KOPT-K1 (cell line): ENCODE results near the gene IRF1.

Source experiments
- H3K27ac ChIP-seq: fragments of 200-600 bp; sonication (generic); 2 replicates; pipeline ENCODE4 v1.5.1; 2016; ENCODE audit warnings: antibody characterized with exemption, mild to moderate bottlenecking, low read depth, low read length; ENCODE audit not compliant: poor library complexity, severe bottlenecking
- H3K36me3 ChIP-seq: fragments of 200-600 bp; sonication (generic); 2 replicates; pipeline ENCODE4 v1.5.1; 2017; ENCODE audit warnings: antibody characterized with exemption, mild to moderate bottlenecking, low read length, moderate library complexity; ENCODE audit not compliant: insufficient read depth
- H3K9me3 ChIP-seq: fragments of 200-600 bp; sonication (generic); 2 replicates; pipeline ENCODE4 v1.5.1; 2017; ENCODE audit warnings: antibody characterized with exemption, low read length, mild to moderate bottlenecking; ENCODE audit not compliant: insufficient read depth, poor library complexity, severe bottlenecking

IRF1 gene

GRCh38 chr5:132495667-132496190 lies 5.2 kb upstream of the IRF1 start:
- no peaks in the 10 kb centered on the region for H3K9me3 ChIP-seq
- H3K27ac ChIP-seq: peak overlapping the region; percentile 88
- H3K36me3 ChIP-seq: no peaks in the 10 kb centered on the region

- H3K9me3 ChIP-seq: no peaks in the 10 kb centered on the region
- peak overlapping the region; percentile 88 for H3K27ac ChIP-seq
- H3K36me3 ChIP-seq: peaks cover 13% of the 10 kb centered on the region
Measured at GRCh38 chr5:132493821-132494220, 3.2 kb upstream of the IRF1 start.

GRCh38 chr5:132493241-132493640 lies 2.7 kb upstream of the IRF1 start:
- Histone ChIP-seq H3K27ac (peak overlapping the region; percentile 88), H3K36me3 (peaks cover 19% of the 10 kb centered on the region), H3K9me3 (no peaks in the 10 kb centered on the region)

GRCh38 chr5:132492386-132493125 lies 2.0 kb upstream of the IRF1 start:
- peak overlapping the region; percentile 96 for H3K27ac ChIP-seq
- peaks cover 26% of the 10 kb centered on the region for H3K36me3 ChIP-seq
- H3K9me3 ChIP-seq: no peaks in the 10 kb centered on the region

- Histone ChIP-seq H3K27ac (peak overlapping the region; percentile 96), H3K36me3 (peaks cover 35% of the 10 kb centered on the region), H3K9me3 (no peaks in the 10 kb centered on the region)
Measured at GRCh38 chr5:132491368-132492364, 1.1 kb upstream of the IRF1 start.

- peaks cover 51% of the 10 kb centered on the region for H3K36me3 ChIP-seq
- H3K27ac ChIP-seq: peak overlapping the region; percentile 96
Measured at GRCh38 chr5:132489871-132490483, 596 bp downstream of the IRF1 start.

GRCh38 chr5:132489051-132489770 lies 1.4 kb downstream of the IRF1 start:
- Histone ChIP-seq H3K36me3 (peaks cover 59% of the 10 kb centered on the region), H3K9me3 (no peaks in the 10 kb centered on the region), H3K27ac (peak overlapping the region; percentile 96)

More at GRCh38 chr5:132489871-132490483, 596 bp downstream of the IRF1 start:
- no peaks in the 10 kb centered on the region for H3K9me3 ChIP-seq

- H3K27ac ChIP-seq: peak overlapping the region; percentile 96
Measured at GRCh38 chr5:132488590-132488989, 2.0 kb downstream of the IRF1 start.

GRCh38 chr5:132487841-132488555 lies 2.6 kb downstream of the IRF1 start:
- peak overlapping the region; percentile 96 for H3K27ac ChIP-seq
- peaks cover 71% of the 10 kb centered on the region for H3K36me3 ChIP-seq
- no peaks in the 10 kb centered on the region for H3K9me3 ChIP-seq

More at GRCh38 chr5:132488590-132488989, 2.0 kb downstream of the IRF1 start:
- H3K9me3 ChIP-seq: no peaks in the 10 kb centered on the region
- peaks cover 65% of the 10 kb centered on the region for H3K36me3 ChIP-seq

GRCh38 chr5:132487095-132487428 lies 3.5 kb downstream of the IRF1 start:
- H3K36me3 ChIP-seq: peaks cover 77% of the 10 kb centered on the region

GRCh38 chr5:132486318-132487094 lies 4.1 kb downstream of the IRF1 start:
- Histone ChIP-seq H3K27ac (peak overlapping the region; percentile 96), H3K36me3 (peaks cover 81% of the 10 kb centered on the region), H3K9me3 (no peaks in the 10 kb centered on the region)

More at GRCh38 chr5:132487095-132487428, 3.5 kb downstream of the IRF1 start:
- Histone ChIP-seq H3K27ac (peak overlapping the region; percentile 96), H3K9me3 (no peaks in the 10 kb centered on the region)

- H3K36me3 ChIP-seq: peaks cover 89% of the 10 kb centered on the region
- H3K9me3 ChIP-seq: no peaks in the 10 kb centered on the region
- H3K27ac ChIP-seq: peak overlapping the region; percentile 96
Measured at GRCh38 chr5:132485641-132486317, 4.8 kb downstream of the IRF1 start.
